ENCODE data around the gene LRTM2.

DNA sequence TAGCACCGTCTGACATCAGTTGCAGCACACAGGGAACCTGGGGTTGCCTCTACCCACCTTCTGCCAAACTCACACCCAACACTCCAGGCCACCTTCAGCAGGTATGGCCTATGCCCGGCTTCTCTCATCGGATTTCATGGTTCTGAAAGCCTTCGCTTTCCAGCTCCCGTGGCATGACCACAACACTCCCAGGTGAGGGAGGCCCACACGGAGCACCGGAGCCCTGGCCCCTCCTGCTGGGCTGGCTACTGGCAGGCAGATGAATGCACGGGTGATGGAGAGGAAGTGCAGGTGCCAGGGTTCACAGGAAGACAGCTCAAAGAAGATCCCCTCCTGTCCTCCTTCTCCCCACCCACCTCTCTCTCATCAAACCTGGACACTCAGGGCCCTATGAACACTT, 60.9 kb downstream of the LRTM2 start:
- TF ChIP-seq, protein P1, sequence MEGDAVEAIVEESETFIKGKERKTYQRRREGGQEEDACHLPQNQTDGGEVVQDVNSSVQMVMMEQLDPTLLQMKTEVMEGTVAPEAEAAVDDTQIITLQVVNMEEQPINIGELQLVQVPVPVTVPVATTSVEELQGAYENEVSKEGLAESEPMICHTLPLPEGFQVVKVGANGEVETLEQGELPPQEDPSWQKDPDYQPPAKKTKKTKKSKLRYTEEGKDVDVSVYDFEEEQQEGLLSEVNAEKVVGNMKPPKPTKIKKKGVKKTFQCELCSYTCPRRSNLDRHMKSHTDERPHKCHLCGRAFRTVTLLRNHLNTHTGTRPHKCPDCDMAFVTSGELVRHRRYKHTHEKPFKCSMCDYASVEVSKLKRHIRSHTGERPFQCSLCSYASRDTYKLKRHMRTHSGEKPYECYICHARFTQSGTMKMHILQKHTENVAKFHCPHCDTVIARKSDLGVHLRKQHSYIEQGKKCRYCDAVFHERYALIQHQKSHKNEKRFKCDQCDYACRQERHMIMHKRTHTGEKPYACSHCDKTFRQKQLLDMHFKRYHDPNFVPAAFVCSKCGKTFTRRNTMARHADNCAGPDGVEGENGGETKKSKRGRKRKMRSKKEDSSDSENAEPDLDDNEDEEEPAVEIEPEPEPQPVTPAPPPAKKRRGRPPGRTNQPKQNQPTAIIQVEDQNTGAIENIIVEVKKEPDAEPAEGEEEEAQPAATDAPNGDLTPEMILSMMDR (IDR thresholded peaks at IDR 0.05; ENCODE audit: poor library complexity, severe bottlenecking), result no peak
- TF ChIP-seq EZH2 (IDR thresholded peaks at IDR 0.05; ENCODE audit: borderline replicate concordance, insufficient read depth, low read length, poor library complexity, severe bottlenecking) (no peak), POLR2AphosphoS5 (IDR thresholded peaks at IDR 0.05) (no peak)
